Measurements from ENCODE around the gene ALDH16A1.

Gene ALDH16A1

DNA sequence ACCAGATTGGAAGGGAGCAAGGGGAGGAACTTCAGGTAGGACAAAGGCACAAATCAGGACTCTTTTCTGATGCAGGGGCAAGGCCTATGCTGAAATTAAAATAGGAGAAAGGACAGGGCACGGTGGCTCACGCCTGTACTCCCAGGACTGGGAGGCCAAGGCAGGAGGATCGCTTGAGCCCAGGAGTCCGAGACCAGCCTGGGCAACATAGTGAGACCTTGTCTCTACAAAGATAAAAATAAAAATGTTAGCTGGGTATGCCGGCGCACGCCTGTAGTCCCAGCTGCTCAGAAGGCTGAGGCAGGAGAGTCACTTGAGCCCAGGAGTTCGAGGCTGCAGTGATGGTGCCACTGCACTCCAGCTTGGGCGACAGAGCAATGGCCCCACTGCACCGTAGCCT lies 17.4 kb upstream of the ALDH16A1 start:
- no peak for TF ChIP-seq CTCF (conservative IDR thresholded peaks at IDR 0.05; ENCODE audit: low read depth, low read length)
- no peak for DNase-seq (ENCODE audit: low read depth)
- H3K4me3 ChIP-seq (ENCODE audit: low read length), result no peak overlapping the region

GRCh38 chr19:49436381-49437017 lies 16.5 kb upstream of the ALDH16A1 start:
- DNase-seq (ENCODE audit: low read depth), result no peak

DNA sequence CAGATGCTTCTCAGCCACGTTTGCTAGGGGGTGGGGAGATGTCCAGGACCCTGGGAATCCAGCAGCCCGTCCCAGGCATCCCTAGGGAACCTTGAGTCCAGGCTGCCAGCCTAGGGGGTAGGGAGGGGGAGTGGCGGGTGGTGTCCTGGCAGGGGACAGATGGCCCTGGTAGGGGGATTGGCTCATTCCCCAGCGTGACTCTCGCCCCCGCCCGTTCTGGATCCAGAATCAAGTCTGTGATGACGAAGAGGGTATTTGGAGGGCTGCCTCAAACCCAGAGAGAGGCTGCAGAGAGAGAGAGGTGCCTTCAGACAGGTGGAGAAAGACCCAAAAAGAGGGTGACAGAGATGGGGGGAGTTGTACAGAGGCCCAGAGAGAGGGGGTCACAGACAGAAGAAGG lies 15.8 kb upstream of the ALDH16A1 start:
- H3K4me3 ChIP-seq (ENCODE audit: low read length), result no peak overlapping the region
- TF ChIP-seq CTCF (conservative IDR thresholded peaks at IDR 0.05; ENCODE audit: low read depth, low read length), result no peak
- DNase-seq (ENCODE audit: low read depth), result no peak

More at GRCh38 chr19:49436381-49437017, 16.5 kb upstream of the ALDH16A1 start:
- H3K4me3 ChIP-seq (ENCODE audit: low read length), result no peak overlapping the region
- no peak for TF ChIP-seq CTCF (conservative IDR thresholded peaks at IDR 0.05; ENCODE audit: low read depth, low read length)

DNA sequence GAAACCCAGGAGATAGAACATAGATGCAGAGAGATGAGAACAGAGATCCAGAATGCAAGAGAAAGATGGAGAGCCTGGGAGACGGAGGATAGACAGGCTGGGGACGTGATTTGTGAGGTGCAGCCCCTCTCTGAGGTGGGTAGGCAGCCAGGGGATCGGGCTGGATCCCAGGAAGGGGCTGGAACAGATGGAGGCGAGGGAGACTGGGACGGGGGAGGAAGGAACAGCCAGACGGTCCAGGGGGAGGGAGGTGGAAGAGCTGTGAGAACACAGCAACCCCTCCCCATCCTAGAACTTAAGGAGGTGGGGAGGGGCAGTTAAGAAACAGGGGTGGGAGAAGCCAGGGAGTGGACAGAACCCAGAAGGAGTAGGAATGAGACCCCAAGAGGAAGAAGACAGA lies 14.8 kb upstream of the ALDH16A1 start:
- H3K4me3 ChIP-seq (ENCODE audit: low read length), result no peak overlapping the region
- TF ChIP-seq CTCF (conservative IDR thresholded peaks at IDR 0.05; ENCODE audit: low read depth, low read length), result no peak
- no peak for DNase-seq (ENCODE audit: low read depth)

- DNase-seq (ENCODE audit: low read depth), result no peak
- no peak for TF ChIP-seq CTCF (conservative IDR thresholded peaks at IDR 0.05; ENCODE audit: low read depth, low read length)
- H3K4me3 ChIP-seq (ENCODE audit: low read length), result no peak overlapping the region
These were observed 13.2 kb upstream of the ALDH16A1 start for GRCh38 chr19:49439836-49440235.

GRCh38 chr19:49440439-49441209 lies 12.4 kb upstream of the ALDH16A1 start:
- no peak for TF ChIP-seq CTCF (conservative IDR thresholded peaks at IDR 0.05; ENCODE audit: low read depth, low read length)
- DNase-seq (ENCODE audit: low read depth), result no peak
- no peak overlapping the region for H3K4me3 ChIP-seq (ENCODE audit: low read length)
